DND-41 (cell line): ENCODE data around the gene PMS1.

Experiments used
- ATAC-seq: fragments of 200-7000 bp; cut with Tn5 transposase; 3 replicates; pipeline ENCODE4 v1.9.1; 2021; ENCODE audit warnings: low read depth; ENCODE audit not compliant: insufficient read depth
- DNase-seq: peaks from one replicate; pipeline ENCODE4 v3.0.0-alpha.2; 2020
- H2AFZ ChIP-seq: 2 replicates; pipeline ENCODE4 v1.6.0; 2012; ENCODE audit warnings: low read depth, low read length
- H3K27ac ChIP-seq: 2 replicates; pipeline ENCODE4 v1.5.1; 2012; ENCODE audit warnings: low read length, inconsistent platforms
- H3K27me3 ChIP-seq: fragments of 200-600 bp; sonication (generic); 2 replicates; pipeline ENCODE4 v1.6.0; 2012; ENCODE audit warnings: low read length, mild to moderate bottlenecking, inconsistent platforms; ENCODE audit not compliant: insufficient read depth, poor library complexity
- H3K36me3 ChIP-seq: 2 replicates; pipeline ENCODE4 v1.5.1; 2012; ENCODE audit warnings: low read length, inconsistent platforms; ENCODE audit not compliant: insufficient read depth
- H3K4me1 ChIP-seq: 2 replicates; pipeline ENCODE4 v1.5.1; 2012; ENCODE audit warnings: mild to moderate bottlenecking, low read length; ENCODE audit not compliant: insufficient read depth
- H3K4me2 ChIP-seq: 2 replicates; pipeline ENCODE4 v1.6.0; 2012; ENCODE audit warnings: mild to moderate bottlenecking, moderate library complexity, low read length, inconsistent platforms; ENCODE audit not compliant: insufficient read depth
- H3K4me3 ChIP-seq, 2 experiments: fragments of 200-600 bp in 1 of 2; shearing (Covaris generic) in 1 of 2; 2 replicates each; pipeline ENCODE4 v1.5.1; 2012 to 2016; ENCODE audit warnings: inconsistent platforms in 2 of 2, low read length in 2 of 2, mild to moderate bottlenecking in 2 of 2, low read depth in 1 of 2, moderate library complexity in 1 of 2
- H3K79me2 ChIP-seq: 2 replicates; pipeline ENCODE4 v1.6.0; 2012; ENCODE audit warnings: low read length, inconsistent platforms; ENCODE audit not compliant: insufficient read depth
- H3K9ac ChIP-seq: 2 replicates; pipeline ENCODE4 v1.6.0; 2012; ENCODE audit warnings: low read depth, mild to moderate bottlenecking, inconsistent platforms, low read length, moderate library complexity
- H3K9me3 ChIP-seq: 2 replicates; pipeline ENCODE4 v1.5.1; 2012; ENCODE audit warnings: low read length, moderate library complexity, mild to moderate bottlenecking, inconsistent platforms; ENCODE audit not compliant: insufficient read depth, severe bottlenecking
- H4K20me1 ChIP-seq: 2 replicates; pipeline ENCODE4 v1.6.0; 2012; ENCODE audit warnings: low read length; ENCODE audit not compliant: insufficient read depth
- EZH2 ChIP-seq: IDR thresholded peaks from 3 replicates; pipeline ENCODE4 v1.6.1; 2012; ENCODE audit warnings: borderline replicate concordance, low read depth, mild to moderate bottlenecking, moderate library complexity, low read length, inconsistent platforms; ENCODE audit not compliant: severe bottlenecking
- TF ChIP-seq, protein P1 (sequence below): IDR thresholded peaks from 2 replicates; pipeline ENCODE4 v1.5.1; 2012; ENCODE audit warnings: borderline replicate concordance, low read length, moderate library complexity, mild to moderate bottlenecking; ENCODE audit not compliant: poor library complexity, severe bottlenecking; ENCODE audit errors: extremely low read depth

PMS1 gene

DNA sequence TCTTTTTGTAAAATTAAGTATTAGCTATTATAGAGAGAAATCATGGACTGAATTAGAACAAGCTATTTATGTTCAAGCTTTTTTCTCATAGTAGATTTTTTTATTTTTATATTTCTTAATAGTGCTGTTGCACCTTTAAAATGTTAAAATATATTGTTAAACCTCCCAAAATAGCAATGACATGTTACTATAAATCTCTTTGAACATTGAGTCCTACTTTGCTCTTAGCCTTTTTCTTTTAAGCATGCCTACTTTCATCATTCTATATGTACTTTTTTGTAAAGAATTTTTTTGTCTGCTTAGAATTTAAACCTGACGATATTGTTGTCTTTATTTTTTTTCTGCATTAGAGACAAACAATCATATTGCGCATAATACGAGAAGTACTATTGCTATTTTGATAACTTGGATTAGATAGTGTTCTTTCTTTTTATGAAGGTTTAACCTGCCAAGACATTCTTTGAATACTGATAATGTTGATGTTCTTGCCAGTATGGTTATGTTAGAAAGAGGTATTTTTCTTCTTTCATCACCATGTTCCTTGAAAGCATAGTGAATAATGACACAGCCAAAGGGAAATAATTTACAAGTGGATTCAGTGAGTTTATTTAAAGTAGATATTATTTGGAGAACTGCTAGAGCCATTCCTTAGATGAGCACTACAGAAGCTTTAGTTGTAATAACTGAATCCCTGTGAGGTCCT is 40.6 kb downstream of the PMS1 start:
- no peak for TF ChIP-seq EZH2
- TF ChIP-seq, protein P1, sequence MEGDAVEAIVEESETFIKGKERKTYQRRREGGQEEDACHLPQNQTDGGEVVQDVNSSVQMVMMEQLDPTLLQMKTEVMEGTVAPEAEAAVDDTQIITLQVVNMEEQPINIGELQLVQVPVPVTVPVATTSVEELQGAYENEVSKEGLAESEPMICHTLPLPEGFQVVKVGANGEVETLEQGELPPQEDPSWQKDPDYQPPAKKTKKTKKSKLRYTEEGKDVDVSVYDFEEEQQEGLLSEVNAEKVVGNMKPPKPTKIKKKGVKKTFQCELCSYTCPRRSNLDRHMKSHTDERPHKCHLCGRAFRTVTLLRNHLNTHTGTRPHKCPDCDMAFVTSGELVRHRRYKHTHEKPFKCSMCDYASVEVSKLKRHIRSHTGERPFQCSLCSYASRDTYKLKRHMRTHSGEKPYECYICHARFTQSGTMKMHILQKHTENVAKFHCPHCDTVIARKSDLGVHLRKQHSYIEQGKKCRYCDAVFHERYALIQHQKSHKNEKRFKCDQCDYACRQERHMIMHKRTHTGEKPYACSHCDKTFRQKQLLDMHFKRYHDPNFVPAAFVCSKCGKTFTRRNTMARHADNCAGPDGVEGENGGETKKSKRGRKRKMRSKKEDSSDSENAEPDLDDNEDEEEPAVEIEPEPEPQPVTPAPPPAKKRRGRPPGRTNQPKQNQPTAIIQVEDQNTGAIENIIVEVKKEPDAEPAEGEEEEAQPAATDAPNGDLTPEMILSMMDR = no peak
- no peak for ATAC-seq
- H3K79me2 ChIP-seq = peaks cover 4% of the 10 kb centered on the region; the same call in 1 of the 2 replicates

DNA sequence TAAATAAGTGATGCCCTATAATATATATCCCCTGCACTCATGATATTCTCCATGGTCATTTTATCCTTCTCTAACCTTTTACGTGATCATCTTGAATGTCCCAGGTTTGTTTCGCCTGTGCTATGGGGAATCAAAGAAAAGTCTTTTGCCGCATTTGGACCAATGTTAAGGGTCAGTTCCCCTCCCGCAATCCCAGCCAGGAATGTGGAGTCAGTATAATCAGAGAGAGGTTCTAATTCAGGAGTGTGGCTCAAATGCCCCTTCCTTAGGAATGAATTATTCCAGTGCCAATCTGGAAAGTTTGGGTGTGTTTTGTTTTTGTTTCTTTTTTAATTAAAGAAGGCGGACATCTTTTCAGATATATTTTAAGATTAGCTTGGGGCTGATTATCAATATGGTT is 41.8 kb downstream of the PMS1 start:
- Histone ChIP-seq H3K9me3 (no peaks in the 10 kb centered on the region), H3K79me2 (peaks cover 4% of the 10 kb centered on the region; the same call in 1 of the 2 replicates), H3K36me3 (peaks cover 28% of the 10 kb centered on the region), H3K9ac (no peak overlapping the region), H3K27me3 (no peaks in the 10 kb centered on the region), H2AFZ (no peak overlapping the region), H3K4me1 (no peaks in the 10 kb centered on the region), H3K27ac (no peak overlapping the region), H3K4me2 (no peak overlapping the region), H3K4me3 (no peak overlapping the region), H4K20me1 (no peaks in the 10 kb centered on the region)
- no peak for DNase-seq
- TF ChIP-seq, protein P1 = no peak
- TF ChIP-seq EZH2 = no peak
- no peak for ATAC-seq

More for the DNA sequence above, 40.6 kb downstream of the PMS1 start:
- Histone ChIP-seq H3K4me1 (no peaks in the 10 kb centered on the region), H3K9ac (no peak overlapping the region), H3K4me3 (no peak overlapping the region), H3K9me3 (no peaks in the 10 kb centered on the region), H3K4me2 (no peak overlapping the region), H3K36me3 (peaks cover 30% of the 10 kb centered on the region; the same call in 1 of the 2 replicates), H4K20me1 (no peaks in the 10 kb centered on the region), H3K27ac (no peak overlapping the region), H2AFZ (no peak overlapping the region), H3K27me3 (no peaks in the 10 kb centered on the region)
- DNase-seq = no peak

DNA sequence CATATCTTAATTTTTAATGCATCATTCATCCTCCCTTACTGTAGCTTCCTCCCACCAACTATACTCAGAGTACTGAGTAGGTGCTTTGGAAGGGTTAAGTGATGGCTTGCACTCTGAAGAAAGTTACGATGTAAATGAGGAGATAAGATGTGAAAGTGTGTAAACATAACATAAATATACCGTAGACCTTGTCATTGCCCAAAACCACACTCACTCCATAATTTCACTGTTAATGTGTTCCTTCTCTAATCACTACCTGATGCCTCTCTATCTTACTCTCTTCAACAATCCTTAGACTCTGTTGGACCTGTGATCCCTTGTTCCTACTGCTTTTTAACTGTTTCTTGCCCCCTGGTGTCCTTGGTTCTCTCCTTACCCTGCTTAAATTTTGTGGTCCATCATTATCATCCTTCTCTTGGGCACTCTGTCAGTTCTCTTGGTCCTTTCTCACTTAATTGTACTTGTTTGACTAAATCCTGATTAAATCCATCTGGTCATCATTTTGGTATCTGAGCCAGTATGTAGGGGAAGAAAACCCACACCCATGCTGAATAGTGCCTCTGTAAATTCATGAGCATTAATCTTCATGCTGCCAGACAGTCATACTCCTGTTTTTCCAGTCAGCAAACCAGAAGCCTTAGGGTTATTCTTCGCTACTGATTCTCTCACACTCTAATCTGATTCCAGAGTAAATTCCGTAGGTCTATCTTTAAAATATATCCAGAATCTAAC is 45.0 kb downstream of the PMS1 start:
- Histone ChIP-seq H2AFZ (no peak overlapping the region), H3K4me1 (no peaks in the 10 kb centered on the region), H3K79me2 (peaks cover 4% of the 10 kb centered on the region; the same call in 1 of the 2 replicates), H3K9ac (no peak overlapping the region), H3K4me3 (no peak overlapping the region), H3K27me3 (no peaks in the 10 kb centered on the region), H3K36me3 (peaks cover 28% of the 10 kb centered on the region), H3K9me3 (no peaks in the 10 kb centered on the region), H4K20me1 (no peaks in the 10 kb centered on the region), H3K4me2 (no peak overlapping the region), H3K27ac (no peak overlapping the region)
- DNase-seq (no peak), ATAC-seq (no peak)
- TF ChIP-seq, protein P1 = no peak
- TF ChIP-seq EZH2 = no peak
